Coronary artery (tissue), 2 donors: Measurements from ENCODE around the gene TMEM115.

ENCODE experiments used
- DNase-seq: peaks from one replicate; pipeline ENCODE4 v3.0.0-alpha.2; 2017; ENCODE audit warnings: low spot score
- H3K27ac ChIP-seq, 2 donors: fragments of 200-600 bp; sonication (generic); one replicate each; pipeline ENCODE4 v1.5.1; 2016 to 2019
- H3K4me3 ChIP-seq: fragments of 200-600 bp; sonication (generic); 2 replicates; pipeline ENCODE4 v1.5.1; 2016; ENCODE audit warnings: mild to moderate bottlenecking, moderate library complexity
- TF ChIP-seq, protein P1 (sequence below): fragments of 200-600 bp; sonication (generic); IDR thresholded peaks from one replicate; pipeline ENCODE4 v1.5.1; 2019; ENCODE audit warnings: antibody characterized with exemption

TMEM115 gene

GRCh38 chr3:50322115-50322385, 37.3 kb downstream of the TMEM115 start:
- H3K27ac ChIP-seq, result peak overlapping the region; percentile 52 to 91
- H3K4me3 ChIP-seq, result peak overlapping the region; percentile 85
- TF ChIP-seq, protein P1, sequence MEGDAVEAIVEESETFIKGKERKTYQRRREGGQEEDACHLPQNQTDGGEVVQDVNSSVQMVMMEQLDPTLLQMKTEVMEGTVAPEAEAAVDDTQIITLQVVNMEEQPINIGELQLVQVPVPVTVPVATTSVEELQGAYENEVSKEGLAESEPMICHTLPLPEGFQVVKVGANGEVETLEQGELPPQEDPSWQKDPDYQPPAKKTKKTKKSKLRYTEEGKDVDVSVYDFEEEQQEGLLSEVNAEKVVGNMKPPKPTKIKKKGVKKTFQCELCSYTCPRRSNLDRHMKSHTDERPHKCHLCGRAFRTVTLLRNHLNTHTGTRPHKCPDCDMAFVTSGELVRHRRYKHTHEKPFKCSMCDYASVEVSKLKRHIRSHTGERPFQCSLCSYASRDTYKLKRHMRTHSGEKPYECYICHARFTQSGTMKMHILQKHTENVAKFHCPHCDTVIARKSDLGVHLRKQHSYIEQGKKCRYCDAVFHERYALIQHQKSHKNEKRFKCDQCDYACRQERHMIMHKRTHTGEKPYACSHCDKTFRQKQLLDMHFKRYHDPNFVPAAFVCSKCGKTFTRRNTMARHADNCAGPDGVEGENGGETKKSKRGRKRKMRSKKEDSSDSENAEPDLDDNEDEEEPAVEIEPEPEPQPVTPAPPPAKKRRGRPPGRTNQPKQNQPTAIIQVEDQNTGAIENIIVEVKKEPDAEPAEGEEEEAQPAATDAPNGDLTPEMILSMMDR, result no peak
- no peak for DNase-seq

GRCh38 chr3:50321336-50322114, 37.8 kb downstream of the TMEM115 start:
- DNase-seq, result peak; percentile 93
- Histone ChIP-seq H3K4me3 (peak overlapping the region; percentile 85), H3K27ac (peak overlapping the region; percentile 69 to 91)
- TF ChIP-seq, protein P1, result no peak

DNA sequence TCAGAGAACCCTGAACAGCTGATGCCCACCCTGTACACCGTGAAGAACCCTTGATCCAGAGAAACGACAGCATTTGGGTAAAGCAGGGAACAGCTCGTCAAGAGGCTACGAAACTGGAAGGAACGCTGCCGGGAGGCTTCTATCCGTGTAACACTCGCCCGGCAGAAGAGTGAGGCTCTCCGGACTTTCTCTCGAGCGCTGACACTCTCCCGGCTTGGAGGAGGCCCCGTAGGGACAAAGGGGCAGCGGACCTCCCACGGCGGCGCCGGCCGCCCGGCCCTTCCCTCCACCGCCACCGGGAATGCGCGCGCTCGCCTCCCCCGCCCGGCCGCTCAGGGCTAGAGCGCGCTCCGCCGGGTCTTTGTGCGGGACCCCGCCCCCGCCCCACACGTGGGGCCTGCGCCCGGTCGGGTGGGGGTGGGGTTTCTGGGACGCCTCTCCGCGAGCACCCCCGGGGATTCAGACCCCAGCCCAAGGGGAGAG, 38.4 kb downstream of the TMEM115 start:
- TF ChIP-seq, protein P1, result no peak
- H3K27ac ChIP-seq, result peak overlapping the region; percentile 69 to 91
- no peak for DNase-seq
- H3K4me3 ChIP-seq, result peak overlapping the region; percentile 85

- no peak for DNase-seq
- H3K27ac ChIP-seq, result peak overlapping the region in 1 of 2 donors; percentile 91
- TF ChIP-seq, protein P1, result no peak
- H3K4me3 ChIP-seq, result peak overlapping the region; percentile 85
Observed at GRCh38 chr3:50319894-50320625, 39.3 kb downstream of the TMEM115 start.

DNA sequence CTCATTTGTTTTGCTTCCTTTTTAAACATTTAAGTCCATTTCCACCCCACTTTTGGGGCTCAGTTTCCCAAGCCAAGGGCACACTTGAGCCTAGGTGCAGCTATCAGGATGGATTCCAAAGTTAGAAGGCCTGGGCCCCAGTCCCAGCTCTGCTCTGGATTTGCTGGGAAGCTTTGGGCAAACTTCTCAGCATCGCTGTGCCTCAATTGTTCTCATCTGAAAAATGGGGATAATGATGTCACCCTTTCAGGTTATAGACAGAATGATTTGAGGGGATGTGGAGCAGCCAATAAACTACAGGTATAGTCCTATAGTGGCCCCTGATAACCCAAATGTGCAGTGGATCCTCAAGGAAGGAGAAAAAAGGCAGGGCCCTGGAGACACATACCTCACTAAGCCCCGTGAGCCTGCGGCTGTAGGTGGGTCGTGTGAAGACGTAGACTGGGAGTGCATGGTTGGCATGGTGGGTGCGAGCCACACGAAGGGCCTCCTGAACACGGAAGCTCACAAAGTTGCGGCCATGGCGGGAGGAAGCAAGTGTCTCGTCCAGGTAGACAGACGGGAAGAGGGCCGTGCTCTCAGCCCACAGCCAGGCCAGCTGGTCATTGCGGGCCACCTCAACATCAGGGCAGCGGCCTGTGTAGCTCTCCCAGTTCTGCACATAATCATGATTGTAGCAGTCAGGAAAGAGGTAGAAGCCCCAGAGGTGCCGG, 40.0 kb downstream of the TMEM115 start:
- Histone ChIP-seq H3K27ac (peak overlapping the region in 1 of 2 donors; percentile 91), H3K4me3 (peak overlapping the region; percentile 85)
- TF ChIP-seq, protein P1, result no peak
- DNase-seq, result no peak

DNA sequence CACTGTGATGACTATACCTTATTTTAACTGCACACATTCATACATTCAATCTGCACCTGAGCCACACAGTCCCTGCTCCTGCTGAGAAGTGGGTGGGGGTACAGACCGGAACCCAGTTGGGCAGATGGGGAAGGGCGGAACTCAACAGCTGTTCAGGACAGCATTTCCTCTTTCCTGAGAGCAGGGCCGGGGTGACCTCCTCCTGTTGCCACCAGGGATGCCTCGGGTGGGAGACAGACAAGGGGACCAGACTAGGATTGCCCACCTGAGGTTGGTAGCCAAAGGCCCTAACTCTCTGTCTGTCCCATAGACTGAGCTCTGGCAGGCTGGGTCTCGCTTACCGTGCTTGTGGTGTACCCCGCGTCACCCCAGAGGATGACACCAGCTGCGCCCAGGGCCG, 40.7 kb downstream of the TMEM115 start:
- H3K27ac ChIP-seq, result peak overlapping the region in 1 of 2 donors; percentile 17
- TF ChIP-seq, protein P1, result no peak
- H3K4me3 ChIP-seq, result peak overlapping the region; percentile 85
- no peak for DNase-seq
